Neural progenitor cell (in vitro differentiated cells): ENCODE data around the gene GREM2. TPM values are rescaled to one million over a fixed set of nuclear protein-coding genes. Genes with fewer than 3 reads are reported as not detected.

Source experiments
- DNase-seq: peaks from one replicate; pipeline ENCODE4 v3.0.0-alpha.2; 2016; ENCODE audit warnings: low spot score
- H2AFZ ChIP-seq: fragments of 200-600 bp; sonication (generic); replicated peaks from 2 replicates; pipeline ENCODE4 v1.6.1; 2016; ENCODE audit warnings: antibody characterized with exemption
- H3F3A ChIP-seq: fragments of 200-600 bp; sonication (generic); 2 replicates; pipeline ENCODE4 v1.6.1; 2016; ENCODE audit warnings: antibody characterized with exemption, low read depth
- H3K27ac ChIP-seq: fragments of 200-600 bp; sonication (generic); 2 replicates; pipeline ENCODE4 v1.5.1; 2016; ENCODE audit warnings: mild to moderate bottlenecking
- H3K27me3 ChIP-seq: fragments of 200-600 bp; sonication (generic); 2 replicates; pipeline ENCODE4 v1.6.1; 2016; ENCODE audit warnings: mild to moderate bottlenecking, moderate library complexity
- H3K36me3 ChIP-seq: fragments of 200-600 bp; sonication (generic); 2 replicates; pipeline ENCODE4 v1.5.1; 2016
- H3K4me1 ChIP-seq: fragments of 200-600 bp; sonication (generic); 2 replicates; pipeline ENCODE4 v1.6.1; 2016; ENCODE audit warnings: mixed run types
- H3K4me2 ChIP-seq: fragments of 200-600 bp; sonication (generic); 2 replicates; pipeline ENCODE4 v1.6.1; 2016
- H3K4me3 ChIP-seq: fragments of 200-600 bp; sonication (generic); 2 replicates; pipeline ENCODE4 v1.5.1; 2016
- H3K79me2 ChIP-seq: fragments of 200-600 bp; sonication (generic); 2 replicates; pipeline ENCODE4 v1.6.1; 2016; ENCODE audit warnings: low read depth
- H3K9ac ChIP-seq: fragments of 200-600 bp; sonication (generic); 2 replicates; pipeline ENCODE4 v1.6.1; 2016
- H3K9me3 ChIP-seq: fragments of 200-600 bp; sonication (generic); 2 replicates; pipeline ENCODE4 v1.5.1; 2016; ENCODE audit warnings: low read depth
- H4K20me1 ChIP-seq: fragments of 200-600 bp; sonication (generic); 2 replicates; pipeline ENCODE4 v1.6.1; 2016; ENCODE audit warnings: low read depth
- H3K27ac Mint-ChIP-seq: 3 replicates; pipeline ENCODE4 v1.8.0; 2021; ENCODE audit warnings: mixed read lengths
- H3K27me3 Mint-ChIP-seq: 2 replicates; pipeline ENCODE4 v1.8.0; 2022; ENCODE audit warnings: low read depth, mild to moderate bottlenecking, inconsistent platforms, moderate library complexity, mixed read lengths; ENCODE audit not compliant: insufficient read depth
- H3K36me3 Mint-ChIP-seq: 3 replicates; pipeline ENCODE4 v1.8.0; 2021; ENCODE audit warnings: mixed read lengths
- H3K4me1 Mint-ChIP-seq: 3 replicates; pipeline ENCODE4 v1.8.0; 2021; ENCODE audit warnings: mixed read lengths
- H3K4me3 Mint-ChIP-seq: 3 replicates; pipeline ENCODE4 v1.8.0; 2021; ENCODE audit warnings: mild to moderate bottlenecking, moderate library complexity, mixed read lengths
- H3K9me3 Mint-ChIP-seq: 3 replicates; pipeline ENCODE4 v1.8.0; 2020; ENCODE audit warnings: mixed read lengths
- CTCF ChIP-seq: fragments of 200-600 bp; sonication (generic); IDR thresholded peaks from 2 replicates; pipeline ENCODE4 v1.5.1; 2017; ENCODE audit warnings: antibody characterized with exemption, mild to moderate bottlenecking
- EZH2 ChIP-seq: fragments of 200-600 bp; sonication (generic); IDR thresholded peaks from 2 replicates; pipeline ENCODE4 v1.6.1; 2017; ENCODE audit warnings: antibody characterized with exemption, mild to moderate bottlenecking, moderate library complexity
- EZH2phosphoT487 ChIP-seq: fragments of 200-600 bp; sonication (generic); IDR thresholded peaks from 2 replicates; pipeline ENCODE4 v1.6.1; 2017; ENCODE audit warnings: antibody characterized with exemption
- total RNA-seq: library from RNA; depleted of rRNA; stranded (reverse); fragments of >200 nt; gene quantifications from 2 replicates; pipeline ENCODE4 v1.2.3, GENCODE V29; 2015; ENCODE audit warnings: low replicate concordance

The GREM2 gene
- total RNA-seq, 1 donor from 2014 or later: not detected

GRCh38 chr1:240652961-240653409 is 41.0 kb upstream of the GREM2 start:
- TF ChIP-seq EZH2phosphoT487: no peak
- TF ChIP-seq EZH2: no peak
- TF ChIP-seq CTCF: no peak

GRCh38 chr1:240652549-240652948 is 40.6 kb upstream of the GREM2 start:
- Mint-ChIP-seq H3K9me3 (no peaks in the 10 kb centered on the region), H3K27ac (no peak overlapping the region), H3K4me3 (no peak overlapping the region), H3K27me3 (peaks cover 2% of the 10 kb centered on the region), H3K36me3 (no peaks in the 10 kb centered on the region), H3K4me1 (no peaks in the 10 kb centered on the region)
- no peak for TF ChIP-seq EZH2phosphoT487
- TF ChIP-seq EZH2: no peak
- TF ChIP-seq CTCF: no peak
- H3K79me2 ChIP-seq: no peaks in the 10 kb centered on the region
- no peak for DNase-seq
- no peaks in the 10 kb centered on the region for H3F3A ChIP-seq
- no peak overlapping the region for H3K4me2 ChIP-seq
- H3K27ac ChIP-seq: no peak overlapping the region
- H3K4me1 ChIP-seq: no peaks in the 10 kb centered on the region
- H3K27me3 ChIP-seq: no peaks in the 10 kb centered on the region
- H3K9ac ChIP-seq: no peak overlapping the region
- no peak overlapping the region for H3K4me3 ChIP-seq
- H2AFZ ChIP-seq: no peak overlapping the region
- no peaks in the 10 kb centered on the region for H3K9me3 ChIP-seq
- H4K20me1 ChIP-seq: no peaks in the 10 kb centered on the region
- H3K36me3 ChIP-seq: no peaks in the 10 kb centered on the region

More at GRCh38 chr1:240652961-240653409, 41.0 kb upstream of the GREM2 start:
- peaks cover 2% of the 10 kb centered on the region for H3K27me3 Mint-ChIP-seq
- no peak overlapping the region for H2AFZ ChIP-seq
- H3K4me3 ChIP-seq: no peak overlapping the region
- DNase-seq: no peak
- no peaks in the 10 kb centered on the region for H3K27me3 ChIP-seq
- H3K27ac Mint-ChIP-seq: no peak overlapping the region
- no peak overlapping the region for H3K27ac ChIP-seq
- no peak overlapping the region for H3K4me3 Mint-ChIP-seq
- H3F3A ChIP-seq: no peaks in the 10 kb centered on the region
- no peaks in the 10 kb centered on the region for H3K36me3 ChIP-seq
- H3K4me2 ChIP-seq: no peak overlapping the region
- H4K20me1 ChIP-seq: no peaks in the 10 kb centered on the region
- H3K9ac ChIP-seq: no peak overlapping the region
- H3K4me1 ChIP-seq: no peaks in the 10 kb centered on the region
- no peaks in the 10 kb centered on the region for H3K9me3 ChIP-seq
- no peaks in the 10 kb centered on the region for H3K36me3 Mint-ChIP-seq
- no peaks in the 10 kb centered on the region for H3K79me2 ChIP-seq
- no peaks in the 10 kb centered on the region for H3K9me3 Mint-ChIP-seq
- no peaks in the 10 kb centered on the region for H3K4me1 Mint-ChIP-seq

GRCh38 chr1:240650877-240651276 is 38.9 kb upstream of the GREM2 start:
- Histone ChIP-seq H3K4me2 (no peak overlapping the region), H3K79me2 (no peaks in the 10 kb centered on the region), H3K27ac (no peak overlapping the region), H3K9ac (no peak overlapping the region), H3K4me1 (no peaks in the 10 kb centered on the region), H3K4me3 (no peak overlapping the region), H3K27me3 (no peaks in the 10 kb centered on the region), H2AFZ (no peak overlapping the region), H4K20me1 (no peaks in the 10 kb centered on the region), H3K9me3 (no peaks in the 10 kb centered on the region), H3K36me3 (no peaks in the 10 kb centered on the region), H3F3A (no peaks in the 10 kb centered on the region)
- H3K27me3 Mint-ChIP-seq: peaks cover 2% of the 10 kb centered on the region
- H3K4me3 Mint-ChIP-seq: no peak overlapping the region
- no peaks in the 10 kb centered on the region for H3K4me1 Mint-ChIP-seq
- no peaks in the 10 kb centered on the region for H3K9me3 Mint-ChIP-seq
- no peak for DNase-seq
- TF ChIP-seq EZH2: no peak
- TF ChIP-seq EZH2phosphoT487: no peak
- TF ChIP-seq CTCF: no peak
- H3K27ac Mint-ChIP-seq: no peak overlapping the region
- no peaks in the 10 kb centered on the region for H3K36me3 Mint-ChIP-seq
